A549 (cell line): Measurements from ENCODE around the gene CHCHD5. TPM values are rescaled to one million over a fixed set of nuclear protein-coding genes. Genes with fewer than 3 reads are reported as not detected.

Experiments used
- ATAC-seq, 2 experiments: fragments of 200-7000 bp in 1 of 2; fragments of >200 bp in 1 of 2; cut with Nextera tagmentation in 1 of 2; cut with Tn5 transposase in 1 of 2; 3 replicates each; pipeline versions ENCODE4 v1.8.0 to v1.9.1; 2018 to 2020; ENCODE audit warnings: mild to moderate bottlenecking in 1 of 2, moderate library complexity in 1 of 2
- CTCF ChIA-PET: fragments of 300-600 bp; sonication (Branson Sonifier 250); formaldehyde crosslinking; extraction: SDS; loops from one replicate; lab custom pipeline; 2021; ENCODE audit warnings: antibody characterized with exemption, inconsistent platforms; lab: Yijun Ruan, JAX
- POLR2A ChIA-PET: fragments of 350-600 bp; formaldehyde crosslinking; extraction: SDS; loops from one replicate; lab custom pipeline; 2021; ENCODE audit warnings: antibody characterized with exemption, inconsistent platforms; lab: Yijun Ruan, JAX
- DNase-seq, 2 experiments: peaks; one replicate each; pipeline versions ENCODE4 v3.0.0 to v3.0.0-alpha.2; 2011 to 2016; ENCODE audit warnings: low read depth in 1 of 2, low spot score in 1 of 2
- FAIRE-seq: peaks from 2 replicates; lab custom pipeline; 2011; peaks lifted over from hg19 to GRCh38; lab: Jason Lieb, UNC
- H3K27ac ChIP-seq, 2 experiments: fragments of >200 bp; sonication (Bioruptor Twin); formaldehyde crosslinking; 3 replicates each; pipeline ENCODE4 v1.5.1; 2016 to 2017
- H3K4me1 ChIP-seq: fragments of >200 bp; sonication (Bioruptor Twin); formaldehyde crosslinking; 3 replicates; pipeline ENCODE4 v1.6.1; 2016
- H3K4me2 ChIP-seq: fragments of >200 bp; sonication (Bioruptor Twin); formaldehyde crosslinking; 3 replicates; pipeline ENCODE4 v1.6.1; 2016
- H3K4me3 ChIP-seq: fragments of >200 bp; sonication (Bioruptor Twin); formaldehyde crosslinking; 3 replicates; pipeline ENCODE4 v1.5.1; 2016
- H3K9me3 ChIP-seq: fragments of >200 bp; sonication (Bioruptor Twin); formaldehyde crosslinking; 3 replicates; pipeline ENCODE4 v1.6.1; 2016
- BHLHE40 ChIP-seq: IDR thresholded peaks from 2 replicates; pipeline ENCODE4 v1.6.1; 2012; ENCODE audit warnings: low read depth, low read length, inconsistent platforms
- CBX2 ChIP-seq: fragments of 200-600 bp; sonication (generic); IDR thresholded peaks from 2 replicates; pipeline ENCODE4 v1.6.1; 2016; ENCODE audit warnings: low read depth, mild to moderate bottlenecking, borderline replicate concordance
- CEBPB ChIP-seq, 2 experiments: fragments of >200 bp in 1 of 2; sonication (Bioruptor Twin) in 1 of 2; formaldehyde crosslinking in 1 of 2; IDR thresholded peaks; 2 replicates each; pipeline ENCODE4 v1.6.1; 2012 to 2016
- CHD2 ChIP-seq: fragments of 150-350 bp; IDR thresholded peaks from 2 replicates; pipeline ENCODE4 v1.6.1; 2014; ENCODE audit warnings: low read length; ENCODE audit not compliant: partially characterized antibody
- ESRRA ChIP-seq: fragments of 150-350 bp; IDR thresholded peaks from 2 replicates; pipeline ENCODE4 v1.6.1; 2014; ENCODE audit warnings: mild to moderate bottlenecking, low read length, borderline replicate concordance
- FOSL2 ChIP-seq, 2 experiments: fragments of 450-650 bp in 1 of 2; fragments of >200 bp in 1 of 2; sonication (Bioruptor Twin) in 1 of 2; formaldehyde crosslinking; IDR thresholded peaks; 2 replicates each; pipeline versions ENCODE4 v1.5.0 to v1.6.1; 2016 to 2020; ENCODE audit warnings: mild to moderate bottlenecking in 1 of 2, moderate library complexity in 1 of 2
- GATA3 ChIP-seq: IDR thresholded peaks from 2 replicates; pipeline ENCODE4 v1.6.1; 2012; ENCODE audit warnings: borderline replicate concordance
- HDAC2 ChIP-seq: fragments of 200-600 bp; sonication (generic); IDR thresholded peaks from 2 replicates; pipeline ENCODE4 v1.6.1; 2016
- HOXB13 ChIP-seq: fragments of 250-450 bp; sonication (Bioruptor Pico); IDR thresholded peaks from 2 replicates; pipeline ENCODE4 v1.5.0; 2020; ENCODE audit warnings: low read depth, mild to moderate bottlenecking, moderate library complexity
- HOXB5 ChIP-seq: fragments of 250-450 bp; sonication (Bioruptor Pico); IDR thresholded peaks from 2 replicates; pipeline ENCODE4 v1.5.0; 2020; ENCODE audit warnings: mild to moderate bottlenecking, moderate library complexity
- JUN ChIP-seq, 2 experiments: fragments of >200 bp; sonication (Bioruptor Twin); formaldehyde crosslinking; IDR thresholded peaks; 2 replicates in 1 of 2; 3 replicates in 1 of 2; pipeline ENCODE4 v1.6.1; 2016 to 2017
- KDM1A ChIP-seq: fragments of 200-600 bp; sonication (generic); IDR thresholded peaks from 2 replicates; pipeline ENCODE4 v1.6.1; 2016; ENCODE audit warnings: low read depth, mild to moderate bottlenecking
- KDM5A ChIP-seq: fragments of 200-600 bp; sonication (generic); IDR thresholded peaks from 2 replicates; pipeline ENCODE4 v1.6.1; 2016; ENCODE audit warnings: antibody characterized with exemption, mild to moderate bottlenecking
- PHF8 ChIP-seq: fragments of 200-600 bp; sonication (generic); IDR thresholded peaks from 2 replicates; pipeline ENCODE4 v1.6.1; 2016; ENCODE audit warnings: low read depth, mild to moderate bottlenecking, antibody characterized with exemption, moderate library complexity, borderline replicate concordance
- POLR2A ChIP-seq: IDR thresholded peaks from 2 replicates; pipeline ENCODE4 v1.6.1; 2012; ENCODE audit warnings: mild to moderate bottlenecking, low read length
- RAD21 ChIP-seq, 2 experiments: fragments of >200 bp in 1 of 2; sonication (Bioruptor Twin) in 1 of 2; formaldehyde crosslinking in 1 of 2; IDR thresholded peaks in 1 of 2; conservative IDR thresholded peaks in 1 of 2; 2 replicates in 1 of 2; 3 replicates in 1 of 2; pipeline ENCODE4 v1.6.1; 2012 to 2018; ENCODE audit warnings: inconsistent platforms in 1 of 2
- RCOR1 ChIP-seq: fragments of 150-350 bp; IDR thresholded peaks from 2 replicates; pipeline ENCODE4 v1.6.1; 2014; ENCODE audit warnings: antibody characterized with exemption, low read length, low read depth
- RNF2 ChIP-seq: fragments of 200-600 bp; sonication (generic); IDR thresholded peaks from 2 replicates; pipeline ENCODE4 v1.6.1; 2016; ENCODE audit warnings: low read depth, mild to moderate bottlenecking, antibody characterized with exemption, moderate library complexity, borderline replicate concordance
- SMC3 ChIP-seq: fragments of >200 bp; sonication (Bioruptor Twin); formaldehyde crosslinking; IDR thresholded peaks from 3 replicates; pipeline ENCODE4 v1.6.1; 2018; ENCODE audit warnings: inconsistent platforms
- SREBF2 ChIP-seq: fragments of 450-650 bp; IDR thresholded peaks from 2 replicates; pipeline ENCODE4 v1.6.1; 2014; ENCODE audit warnings: mild to moderate bottlenecking, moderate library complexity
- TFCP2L1 ChIP-seq: fragments of 250-450 bp; sonication (Bioruptor Pico); IDR thresholded peaks from 2 replicates; pipeline ENCODE4 v1.5.0; 2021; ENCODE audit warnings: mild to moderate bottlenecking
- ZC3H11A ChIP-seq: fragments of 450-650 bp; IDR thresholded peaks from 2 replicates; pipeline ENCODE4 v1.6.1; 2014; ENCODE audit warnings: antibody characterized with exemption, mild to moderate bottlenecking
- ZFP36 ChIP-seq: fragments of 450-650 bp; IDR thresholded peaks from 2 replicates; pipeline ENCODE4 v1.6.1; 2014; ENCODE audit warnings: borderline replicate concordance; ENCODE audit not compliant: partially characterized antibody
- ZSCAN20 ChIP-seq: fragments of 250-450 bp; sonication (Bioruptor Pico); IDR thresholded peaks from 2 replicates; pipeline ENCODE4 v1.8.0; 2022; ENCODE audit warnings: mild to moderate bottlenecking, moderate library complexity
- WGBS: methylation state at CpG from one replicate; pipeline ENCODE4 v1.1.6; 2017; ENCODE audit errors: missing lambda C conversion rate; 5-methylcytosine and 5-hydroxymethylcytosine counted together
- polyA plus RNA-seq, 4 experiments: library from polyadenylated mRNA; depleted of rRNA in 3 of 4; stranded (reverse); fragments of >200 nt; fragmentation: RNase III in 1 of 4; extraction: RNeasy Plus Mini Kit Qiagen cat#74134 plus additional on column Dnase treatment in 1 of 4; gene quantifications; 2 replicates in 3 of 4; 3 replicates in 1 of 4; pipeline ENCODE4 v1.2.3, GENCODE V29; 2011 to 2017
- TF ChIP-seq, protein P1 (sequence below): fragments of >200 bp; sonication (Bioruptor Twin); formaldehyde crosslinking; IDR thresholded peaks from 2 replicates; pipeline ENCODE4 v1.6.1; 2016
- TF ChIP-seq, protein P2 (sequence below): IDR thresholded peaks from 2 replicates; pipeline ENCODE4 v1.6.1; 2012
- TF ChIP-seq, protein P3 (sequence below): fragments of 250-450 bp; sonication (Bioruptor Pico); IDR thresholded peaks from 2 replicates; pipeline ENCODE4 v1.5.0; 2021; ENCODE audit warnings: mild to moderate bottlenecking, moderate library complexity, borderline replicate concordance
- TF ChIP-seq, protein P4 (sequence below): IDR thresholded peaks from 2 replicates; pipeline ENCODE4 v1.6.1; 2012
- TF ChIP-seq, protein P5 (sequence below): fragments of >200 bp; sonication (Bioruptor Twin); formaldehyde crosslinking; IDR thresholded peaks from 3 replicates; pipeline ENCODE4 v1.6.1; 2016
- TF ChIP-seq, protein P6 (sequence below): fragments of 450-650 bp; IDR thresholded peaks from 2 replicates; pipeline ENCODE4 v1.6.1; 2014; ENCODE audit warnings: antibody characterized with exemption
- TF ChIP-seq, protein P7 (sequence below): fragments of >200 bp; sonication (Bioruptor Twin); formaldehyde crosslinking; IDR thresholded peaks from 3 replicates; pipeline ENCODE4 v1.5.1; 2016
- TF ChIP-seq, protein P8 (sequence below): IDR thresholded peaks from 2 replicates; pipeline ENCODE4 v1.6.1; 2012; ENCODE audit warnings: low read depth, borderline replicate concordance

CHCHD5 gene
- polyA plus RNA-seq, 2 of the 4 experiments (the other 2 are of a cell fraction), result 15.0 to 61.4 TPM

DNA sequence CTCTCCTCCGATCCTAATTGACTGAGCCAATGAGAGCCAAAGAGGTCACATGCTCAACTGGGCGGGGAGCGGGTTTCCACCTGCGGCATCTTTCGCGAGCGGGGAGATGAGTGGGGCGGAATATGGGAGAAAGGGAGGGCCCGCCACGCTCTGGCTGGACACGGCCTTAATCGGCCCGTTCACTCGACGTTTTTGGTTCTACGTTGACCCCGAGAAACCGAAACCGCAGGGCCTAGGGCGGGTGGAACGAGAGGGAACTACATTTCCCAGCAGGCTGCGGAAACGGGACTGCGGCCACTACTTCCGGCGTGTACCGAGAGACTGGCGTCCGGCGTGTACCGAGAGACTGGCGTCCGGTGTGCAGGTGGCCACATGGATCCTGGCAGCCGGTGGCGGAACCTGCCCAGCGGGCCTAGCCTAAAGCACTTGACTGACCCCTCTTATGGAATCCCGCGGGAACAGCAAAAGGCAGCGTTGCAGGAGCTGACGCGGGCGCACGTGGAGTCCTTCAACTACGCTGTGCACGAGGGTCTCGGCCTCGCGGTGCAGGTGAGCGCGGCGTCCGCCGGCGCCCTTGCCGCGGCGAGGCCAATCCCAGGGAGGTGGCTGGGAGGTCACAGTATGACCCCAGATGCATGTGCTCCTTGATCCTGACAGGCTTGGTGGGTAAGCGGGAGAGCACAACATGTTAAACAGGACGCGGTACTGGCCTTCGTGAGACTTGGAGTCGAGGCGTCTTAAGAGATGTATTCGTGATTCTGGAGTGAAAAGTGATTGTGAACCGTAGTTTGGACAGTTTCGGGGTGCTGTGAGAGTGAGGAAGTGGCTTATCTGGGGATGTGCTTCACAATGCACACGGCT lies 42.1 kb upstream of the CHCHD5 start, which contains the start of gene POLR1B:
Gene POLR1B, plus strand, starts transcription at position 343 of the 861 bp plus-strand sequence. Its CDS starts 30 bp downstream, at position 373.
- H3K9me3 ChIP-seq, result no peaks in the 10 kb centered on the region
- CTCF ChIA-PET, result interaction anchor here (0.8 to 3.9 kb wide), 2 partner anchors 35 to 184 kb away, joined by 3 to 14 read pairs; no protein-coding TSS in a partner anchor
- H3K4me1 ChIP-seq, result peaks cover 29% of the 10 kb centered on the region; the same call in 2 of the 3 replicates
- FAIRE-seq (no peak), ATAC-seq (peak; percentile 96 to 97), DNase-seq (peak; percentile 81 to 92)
- H3K4me3 ChIP-seq, result peak within 1 kb of the TSS; percentile 96
- peak within 1 kb of the TSS; percentile 99 for H3K4me2 ChIP-seq
- H3K27ac ChIP-seq, result peak within 1 kb of the TSS; percentile 85 to 96
- POLR2A ChIA-PET, result no interaction called here
- under 1% methylated on average over 66 of the region's 67 CpGs for WGBS
- TF ChIP-seq CHD2 (peak; percentile 65), KDM5A (no peak), ZC3H11A (no peak), HOXB13 (no peak), FOSL2 (IDR thresholded peaks at IDR 0.05) (no peak), FOSL2 (CRISPR knock-in tag; IDR thresholded peaks at IDR 0.05) (0 out of 2 replicates have a peak, but pooled peaks have one; percentile 5), RNF2 (no peak), RAD21 (conservative IDR thresholded peaks at IDR 0.05 in 1 of 2, IDR thresholded peaks at IDR 0.05 in 1 of 2) (no peak), KDM1A (peak; percentile 97), ZSCAN20 (CRISPR knock-in tag) (no peak), RCOR1 (no peak), SREBF2 (no peak), ZFP36 (no peak), BHLHE40 (no peak), GATA3 (peak; percentile 5; the same call in 1 of the 2 replicates), POLR2A (peak; percentile 77), CBX2 (no peak), CEBPB (IDR thresholded peaks at IDR 0.05) (no peak), PHF8 (peak; percentile 80), HOXB5 (no peak), ESRRA (0 out of 2 replicates have a peak, but pooled peaks have one; percentile 4), JUN (IDR thresholded peaks at IDR 0.05) (peak; percentile 69 to 88; a peak in 3 of 5 replicates), HDAC2 (no peak), TFCP2L1 (CRISPR knock-in tag) (peak; percentile 57; the same call in 1 of the 2 replicates), SMC3 (no peak)
- TF ChIP-seq, protein P1, sequence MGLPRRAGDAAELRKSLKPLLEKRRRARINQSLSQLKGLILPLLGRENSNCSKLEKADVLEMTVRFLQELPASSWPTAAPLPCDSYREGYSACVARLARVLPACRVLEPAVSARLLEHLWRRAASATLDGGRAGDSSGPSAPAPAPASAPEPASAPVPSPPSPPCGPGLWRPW, result no peak
- TF ChIP-seq, protein P2, sequence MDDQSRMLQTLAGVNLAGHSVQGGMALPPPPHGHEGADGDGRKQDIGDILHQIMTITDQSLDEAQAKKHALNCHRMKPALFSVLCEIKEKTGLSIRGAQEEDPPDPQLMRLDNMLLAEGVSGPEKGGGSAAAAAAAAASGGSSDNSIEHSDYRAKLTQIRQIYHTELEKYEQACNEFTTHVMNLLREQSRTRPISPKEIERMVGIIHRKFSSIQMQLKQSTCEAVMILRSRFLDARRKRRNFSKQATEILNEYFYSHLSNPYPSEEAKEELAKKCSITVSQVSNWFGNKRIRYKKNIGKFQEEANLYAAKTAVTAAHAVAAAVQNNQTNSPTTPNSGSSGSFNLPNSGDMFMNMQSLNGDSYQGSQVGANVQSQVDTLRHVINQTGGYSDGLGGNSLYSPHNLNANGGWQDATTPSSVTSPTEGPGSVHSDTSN, result no peak
- TF ChIP-seq, protein P3, sequence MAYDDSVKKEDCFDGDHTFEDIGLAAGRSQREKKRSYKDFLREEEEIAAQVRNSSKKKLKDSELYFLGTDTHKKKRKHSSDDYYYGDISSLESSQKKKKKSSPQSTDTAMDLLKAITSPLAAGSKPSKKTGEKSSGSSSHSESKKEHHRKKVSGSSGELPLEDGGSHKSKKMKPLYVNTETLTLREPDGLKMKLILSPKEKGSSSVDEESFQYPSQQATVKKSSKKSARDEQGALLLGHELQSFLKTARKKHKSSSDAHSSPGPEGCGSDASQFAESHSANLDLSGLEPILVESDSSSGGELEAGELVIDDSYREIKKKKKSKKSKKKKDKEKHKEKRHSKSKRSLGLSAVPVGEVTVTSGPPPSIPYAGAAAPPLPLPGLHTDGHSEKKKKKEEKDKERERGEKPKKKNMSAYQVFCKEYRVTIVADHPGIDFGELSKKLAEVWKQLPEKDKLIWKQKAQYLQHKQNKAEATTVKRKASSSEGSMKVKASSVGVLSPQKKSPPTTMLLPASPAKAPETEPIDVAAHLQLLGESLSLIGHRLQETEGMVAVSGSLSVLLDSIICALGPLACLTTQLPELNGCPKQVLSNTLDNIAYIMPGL, result no peak
- TF ChIP-seq, protein P4, sequence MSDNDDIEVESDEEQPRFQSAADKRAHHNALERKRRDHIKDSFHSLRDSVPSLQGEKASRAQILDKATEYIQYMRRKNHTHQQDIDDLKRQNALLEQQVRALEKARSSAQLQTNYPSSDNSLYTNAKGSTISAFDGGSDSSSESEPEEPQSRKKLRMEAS, result peak; percentile 98
- TF ChIP-seq, protein P5, sequence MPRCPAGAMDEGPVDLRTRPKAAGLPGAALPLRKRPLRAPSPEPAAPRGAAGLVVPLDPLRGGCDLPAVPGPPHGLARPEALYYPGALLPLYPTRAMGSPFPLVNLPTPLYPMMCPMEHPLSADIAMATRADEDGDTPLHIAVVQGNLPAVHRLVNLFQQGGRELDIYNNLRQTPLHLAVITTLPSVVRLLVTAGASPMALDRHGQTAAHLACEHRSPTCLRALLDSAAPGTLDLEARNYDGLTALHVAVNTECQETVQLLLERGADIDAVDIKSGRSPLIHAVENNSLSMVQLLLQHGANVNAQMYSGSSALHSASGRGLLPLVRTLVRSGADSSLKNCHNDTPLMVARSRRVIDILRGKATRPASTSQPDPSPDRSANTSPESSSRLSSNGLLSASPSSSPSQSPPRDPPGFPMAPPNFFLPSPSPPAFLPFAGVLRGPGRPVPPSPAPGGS, result peak; percentile 29; the same call in 1 of the 3 replicates
- TF ChIP-seq, protein P6, sequence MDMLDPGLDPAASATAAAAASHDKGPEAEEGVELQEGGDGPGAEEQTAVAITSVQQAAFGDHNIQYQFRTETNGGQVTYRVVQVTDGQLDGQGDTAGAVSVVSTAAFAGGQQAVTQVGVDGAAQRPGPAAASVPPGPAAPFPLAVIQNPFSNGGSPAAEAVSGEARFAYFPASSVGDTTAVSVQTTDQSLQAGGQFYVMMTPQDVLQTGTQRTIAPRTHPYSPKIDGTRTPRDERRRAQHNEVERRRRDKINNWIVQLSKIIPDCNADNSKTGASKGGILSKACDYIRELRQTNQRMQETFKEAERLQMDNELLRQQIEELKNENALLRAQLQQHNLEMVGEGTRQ, result peak; percentile 88
- TF ChIP-seq, protein P7, sequence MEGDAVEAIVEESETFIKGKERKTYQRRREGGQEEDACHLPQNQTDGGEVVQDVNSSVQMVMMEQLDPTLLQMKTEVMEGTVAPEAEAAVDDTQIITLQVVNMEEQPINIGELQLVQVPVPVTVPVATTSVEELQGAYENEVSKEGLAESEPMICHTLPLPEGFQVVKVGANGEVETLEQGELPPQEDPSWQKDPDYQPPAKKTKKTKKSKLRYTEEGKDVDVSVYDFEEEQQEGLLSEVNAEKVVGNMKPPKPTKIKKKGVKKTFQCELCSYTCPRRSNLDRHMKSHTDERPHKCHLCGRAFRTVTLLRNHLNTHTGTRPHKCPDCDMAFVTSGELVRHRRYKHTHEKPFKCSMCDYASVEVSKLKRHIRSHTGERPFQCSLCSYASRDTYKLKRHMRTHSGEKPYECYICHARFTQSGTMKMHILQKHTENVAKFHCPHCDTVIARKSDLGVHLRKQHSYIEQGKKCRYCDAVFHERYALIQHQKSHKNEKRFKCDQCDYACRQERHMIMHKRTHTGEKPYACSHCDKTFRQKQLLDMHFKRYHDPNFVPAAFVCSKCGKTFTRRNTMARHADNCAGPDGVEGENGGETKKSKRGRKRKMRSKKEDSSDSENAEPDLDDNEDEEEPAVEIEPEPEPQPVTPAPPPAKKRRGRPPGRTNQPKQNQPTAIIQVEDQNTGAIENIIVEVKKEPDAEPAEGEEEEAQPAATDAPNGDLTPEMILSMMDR, result no peak
- TF ChIP-seq, protein P8, sequence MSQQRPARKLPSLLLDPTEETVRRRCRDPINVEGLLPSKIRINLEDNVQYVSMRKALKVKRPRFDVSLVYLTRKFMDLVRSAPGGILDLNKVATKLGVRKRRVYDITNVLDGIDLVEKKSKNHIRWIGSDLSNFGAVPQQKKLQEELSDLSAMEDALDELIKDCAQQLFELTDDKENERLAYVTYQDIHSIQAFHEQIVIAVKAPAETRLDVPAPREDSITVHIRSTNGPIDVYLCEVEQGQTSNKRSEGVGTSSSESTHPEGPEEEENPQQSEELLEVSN, result peak; percentile 78
